Measurements from ENCODE around the gene CADPS. TPM values are rescaled to one million over a fixed set of nuclear protein-coding genes. Genes with fewer than 3 reads are reported as not detected.

Gene CADPS
- polyA plus RNA-seq, 2 of the 4 experiments (the other 2 are of a cell fraction) = not detected

- no peak overlapping the region for H3K27ac ChIP-seq
- ChIA-PET POLR2A (no interaction called here), CTCF (interaction anchor here (0.7 to 1.9 kb wide), 2 partner anchors 46 to 1149 kb away, joined by 3 to 6 read pairs; partner anchors contain the start of gene C3orf49)
- FAIRE-seq (no peak), DNase-seq (ENCODE audit: low read depth in 1 of 2, low spot score in 1 of 2) (no peak), ATAC-seq (no peak)
- no peak overlapping the region for H3K4me2 ChIP-seq
- H3K4me1 ChIP-seq = no peaks in the 10 kb centered on the region
- no peak overlapping the region for H3K4me3 ChIP-seq
- 0% methylated on average over 1 of the region's 1 CpG for WGBS (ENCODE audit: missing lambda C conversion rate)
- H3K9me3 ChIP-seq = no peaks in the 10 kb centered on the region
- TF ChIP-seq CHD2 (IDR thresholded peaks at IDR 0.05; ENCODE audit: low read length, partially characterized antibody) = no peak
- TF ChIP-seq ZFP36 (IDR thresholded peaks at IDR 0.05; ENCODE audit: borderline replicate concordance, partially characterized antibody) = no peak
- TF ChIP-seq EP300 (IDR thresholded peaks at IDR 0.05) = no peak
- TF ChIP-seq JUN (IDR thresholded peaks at IDR 0.05) = no peak
- TF ChIP-seq BHLHE40 (IDR thresholded peaks at IDR 0.05; ENCODE audit: low read depth, low read length) = no peak
Measured at GRCh38 chr3:62669161-62669560, 206.1 kb downstream of the CADPS start.

- WGBS (ENCODE audit: missing lambda C conversion rate) = 16% methylated on average over 5 of the region's 5 CpGs
- TF ChIP-seq RNF2 (IDR thresholded peaks at IDR 0.05; ENCODE audit: borderline replicate concordance, low read depth) (no peak), HOXB13 (CRISPR knock-in tag; IDR thresholded peaks at IDR 0.05; ENCODE audit: low read depth) (no peak), MYC (IDR thresholded peaks at IDR 0.05; ENCODE audit: borderline replicate concordance, low read length) (no peak), HOXB5 (CRISPR knock-in tag; IDR thresholded peaks at IDR 0.05) (no peak), CTCF (IDR thresholded peaks at IDR 0.05) (no peak), ZC3H11A (IDR thresholded peaks at IDR 0.05) (no peak), CBX8 (IDR thresholded peaks at IDR 0.05) (no peak), RFX5 (IDR thresholded peaks at IDR 0.05) (no peak), POLR2A (IDR thresholded peaks at IDR 0.05; ENCODE audit: low read length) (no peak)
- Histone ChIP-seq H3K9me3 (no peaks in the 10 kb centered on the region), H3K4me2 (no peak overlapping the region), H3K27ac (no peak overlapping the region), H3K4me3 (no peak overlapping the region), H3K4me1 (no peaks in the 10 kb centered on the region)
- FAIRE-seq = no peak
- ChIA-PET POLR2A (no interaction called here), CTCF (interaction anchor here (0.9 kb wide), 1 partner anchor 526 kb away, joined by 3 read pairs; no protein-coding TSS in a partner anchor)
- peak; percentile 52 to 57; a peak in 2 of 6 replicates for ATAC-seq
- no peak for DNase-seq (ENCODE audit: low read depth in 1 of 2, low spot score in 1 of 2)
Measured at GRCh38 chr3:62667714-62668113, 207.5 kb downstream of the CADPS start.

GRCh38 chr3:62665627-62666437 lies 209.4 kb downstream of the CADPS start:
- Histone ChIP-seq H3K9me3 (no peaks in the 10 kb centered on the region), H3K4me3 (no peak overlapping the region), H3K4me2 (no peak overlapping the region), H3K27ac (no peak overlapping the region), H3K4me1 (no peaks in the 10 kb centered on the region)
- ChIA-PET CTCF (interaction anchor here (0.6 to 1.9 kb wide), 8 partner anchors 9 to 720 kb away, joined by 3 to 9 read pairs (median 4); no protein-coding TSS in a partner anchor), POLR2A (no interaction called here)
- 4% methylated on average over 10 of the region's 10 CpGs for WGBS (ENCODE audit: missing lambda C conversion rate)
- FAIRE-seq = no peak
- peak; percentile 76 to 93; a peak in 5 of 6 replicates for ATAC-seq
- DNase-seq (ENCODE audit: low read depth in 1 of 2, low spot score in 1 of 2) = peak; percentile 0 to 44
- TF ChIP-seq FOXS1 (CRISPR knock-in tag; IDR thresholded peaks at IDR 0.05) = no peak
- TF ChIP-seq NFE2L2 (conservative IDR thresholded peaks at IDR 0.05; ENCODE audit: low read length) = no peak
- TF ChIP-seq POLR2A (IDR thresholded peaks at IDR 0.05; ENCODE audit: low read length) = no peak
- TF ChIP-seq RAD21 (conservative IDR thresholded peaks at IDR 0.05 in 1 of 2, IDR thresholded peaks at IDR 0.05 in 1 of 2) = peak; percentile 63 to 67
- no peak for TF ChIP-seq POLR2AphosphoS2 (conservative IDR thresholded peaks at IDR 0.05; ENCODE audit: low read length)
- peak; percentile 41; the same call in 2 of the 3 replicates for TF ChIP-seq CTCF (IDR thresholded peaks at IDR 0.05)
- no peak for TF ChIP-seq HMGXB4 (CRISPR knock-in tag; IDR thresholded peaks at IDR 0.05; ENCODE audit: borderline replicate concordance)
- TF ChIP-seq SMC3 (IDR thresholded peaks at IDR 0.05) = peak; percentile 36; the same call in 2 of the 3 replicates
- no peak for TF ChIP-seq ZNF302 (CRISPR knock-in tag; IDR thresholded peaks at IDR 0.05)
- no peak for TF ChIP-seq NR3C1 (IDR thresholded peaks at IDR 0.05)
- no peak for TF ChIP-seq KDM1A (IDR thresholded peaks at IDR 0.05; ENCODE audit: low read depth)
- no peak for TF ChIP-seq TP53 (CRISPR knock-in tag; IDR thresholded peaks at IDR 0.05)
- no peak for TF ChIP-seq JUN (IDR thresholded peaks at IDR 0.05)
- no peak for TF ChIP-seq TFCP2L1 (CRISPR knock-in tag; IDR thresholded peaks at IDR 0.05)
- TF ChIP-seq JUNB (IDR thresholded peaks at IDR 0.05) = no peak
- no peak for TF ChIP-seq CBX2 (IDR thresholded peaks at IDR 0.05; ENCODE audit: borderline replicate concordance, low read depth)
- no peak for TF ChIP-seq PHF8 (IDR thresholded peaks at IDR 0.05; ENCODE audit: borderline replicate concordance, low read depth)
- TF ChIP-seq RNF2 (IDR thresholded peaks at IDR 0.05; ENCODE audit: borderline replicate concordance, low read depth) = no peak

Measured in A549 (cell line).